ENCODE data around the gene WWTR1. TPM values are rescaled to one million over a fixed set of nuclear protein-coding genes. Genes with fewer than 3 reads are reported as not detected.

WWTR1 gene
- total and polyA plus RNA-seq, 2 of the 8 experiments (the other 6 are each of a cell fraction or from before 2014, with no cell fraction given): 15.7 to 18.6 TPM

DNA sequence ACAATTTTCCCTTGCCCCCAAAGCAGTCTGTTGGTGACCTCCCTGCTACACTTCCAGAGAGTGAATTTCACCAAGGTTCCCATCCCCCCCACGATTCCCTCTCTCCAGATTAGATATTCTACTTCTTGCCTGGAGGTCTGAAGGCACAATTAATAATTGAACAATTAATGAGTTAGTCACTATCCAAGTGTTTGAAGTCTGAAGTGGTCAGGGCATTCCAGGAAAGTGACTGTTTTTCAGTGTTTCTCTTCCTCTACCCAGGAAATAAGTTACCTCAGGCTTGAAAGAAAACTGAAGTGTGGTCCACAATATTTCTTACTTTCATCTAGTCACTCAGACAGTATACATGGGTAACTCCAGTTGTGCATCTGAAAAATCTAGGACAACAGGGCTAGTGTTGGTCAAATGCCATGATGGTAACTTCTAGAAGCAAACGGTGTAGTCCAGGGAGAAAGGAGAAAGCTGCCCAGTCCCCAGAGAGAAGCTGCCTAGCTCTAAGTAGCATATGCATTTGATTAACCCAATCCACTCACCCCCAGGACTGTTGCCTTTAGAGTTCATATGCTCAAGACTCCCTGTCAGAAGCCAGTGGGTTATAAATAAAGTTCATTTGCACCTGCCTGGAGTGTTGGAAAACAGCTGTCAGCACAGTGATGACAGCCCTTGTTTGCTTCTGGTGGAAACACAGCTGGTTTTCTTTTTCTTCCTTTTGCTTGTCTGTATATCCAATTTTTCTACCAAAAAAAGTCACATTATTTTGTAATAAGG is 185.6 kb downstream of the WWTR1 start:
- no peaks in the 10 kb centered on the region for H3K36me3 ChIP-seq (ENCODE audit: control insufficient read depth in 2 of 4, insufficient read depth in 4 of 4, low read length in 3 of 4)
- no peak overlapping the region for H2BK5ac ChIP-seq (ENCODE audit: low read depth, low read length)
- peaks cover 0 to 4% (median 0%) of the 10 kb centered on the region in 4 experiments; a peak in 4 of 7 replicates for H3K4me1 ChIP-seq (replicated peaks in 1 of 4; ENCODE audit: control insufficient read depth in 3 of 4, insufficient read depth in 4 of 4, low read length in 3 of 4)
- H3K56ac ChIP-seq (replicated peaks; ENCODE audit: insufficient read length, low read depth, low read length): no peak overlapping the region
- no peak overlapping the region for H2AFZ ChIP-seq (ENCODE audit: low read length)
- no peaks in the 10 kb centered on the region for H3K79me2 ChIP-seq (ENCODE audit: control insufficient read depth in 1 of 2, insufficient read depth in 2 of 2, low read length in 2 of 2)
- no peak overlapping the region for H2BK12ac ChIP-seq (ENCODE audit: low read depth, low read length)
- FAIRE-seq (no peak), DNase-seq (ENCODE audit: low read depth in 1 of 2, low spot score in 2 of 2) (no peak)
- POLR2A ChIA-PET (ENCODE audit: partially characterized antibody): no interaction called here
- H3K79me1 ChIP-seq (ENCODE audit: low read depth, low read length): no peaks in the 10 kb centered on the region
- H3K27me3 ChIP-seq (replicated peaks in 1 of 4; ENCODE audit: control insufficient read depth in 3 of 4, extremely low read depth in 1 of 4, insufficient read depth in 3 of 4, low read length in 3 of 4): no peaks in the 10 kb centered on the region
- no peak overlapping the region for H3K9ac ChIP-seq (replicated peaks in 1 of 4; ENCODE audit: extremely low read depth in 1 of 4, low read depth in 3 of 4, low read length in 3 of 4)
- no peak overlapping the region for H2BK15ac ChIP-seq (ENCODE audit: low read length)
- H4K8ac ChIP-seq (ENCODE audit: extremely low read depth, insufficient read depth, low read length): no peak overlapping the region
- H3K14ac ChIP-seq (ENCODE audit: insufficient read length): no peak overlapping the region
- CTCF ChIA-PET (ENCODE audit: partially characterized antibody): interaction anchor here (0.6 to 5.8 kb wide), 4 partner anchors 8 to 482 kb away, joined by 3 to 39 read pairs (median 4); no protein-coding TSS in a partner anchor
- H4K5ac ChIP-seq (ENCODE audit: insufficient read length, low read depth, low read length): no peak overlapping the region
- H3K4ac ChIP-seq (replicated peaks; ENCODE audit: insufficient read length, low read depth, low read length): no peak overlapping the region
- no peak overlapping the region for H3K4me2 ChIP-seq (ENCODE audit: insufficient read depth in 1 of 2, low read depth in 2 of 2, low read length in 2 of 2)
- H4K20me1 ChIP-seq (replicated peaks in 1 of 2; ENCODE audit: control insufficient read depth in 1 of 2, insufficient read depth in 2 of 2, low read length in 2 of 2): no peaks in the 10 kb centered on the region
- no peak overlapping the region for H2AK5ac ChIP-seq (ENCODE audit: low read depth, low read length)
- H3K27ac ChIP-seq (ENCODE audit: low read depth, low read length): no peak overlapping the region
- H3K23me2 ChIP-seq (ENCODE audit: low read depth, low read length): no peaks in the 10 kb centered on the region
- H4K91ac ChIP-seq (replicated peaks; ENCODE audit: insufficient read length, low read length): no peak overlapping the region
- 85% methylated on average over 2 of the region's 2 CpGs; no CpG with 5 or more reads in 1 of the 2 experiments for WGBS, 2 experiments (ENCODE audit: extremely low coverage in 1 of 2, insufficient coverage in 1 of 2, insufficient read length in 1 of 2, insufficient replicate concordance in 2 of 2, low coverage in 1 of 2, low lambda C conversion rate in 2 of 2, missing lambda C conversion rate in 1 of 2)
- H3K18ac ChIP-seq (ENCODE audit: extremely low read depth, low read length): no peak overlapping the region
- no peak overlapping the region for H3K23ac ChIP-seq (ENCODE audit: insufficient read length)
- H3K4me3 ChIP-seq (ENCODE audit: extremely low read depth in 1 of 4, insufficient read depth in 2 of 4, low read depth in 3 of 4, low read length in 4 of 4): no peak overlapping the region
- H2BK20ac ChIP-seq (ENCODE audit: low read length): no peak overlapping the region
- no peak overlapping the region for H2BK120ac ChIP-seq (replicated peaks; ENCODE audit: low read depth, low read length)
- no peaks in the 10 kb centered on the region for H3K9me3 ChIP-seq (ENCODE audit: insufficient read depth in 2 of 2, low read depth in 1 of 2, low read length in 1 of 2)
- no peak for TF ChIP-seq BCL11A (IDR thresholded peaks at IDR 0.05; ENCODE audit: low read depth in 2 of 2, low read length in 2 of 2)
- TF ChIP-seq CBX8 (IDR thresholded peaks at IDR 0.05; ENCODE audit: borderline replicate concordance, low read depth, low read length): no peak
- TF ChIP-seq RAD21 (IDR thresholded peaks at IDR 0.05 in 1 of 2, conservative IDR thresholded peaks at IDR 0.05 in 1 of 2; ENCODE audit: low read depth in 2 of 2, low read length in 2 of 2): no peak
- no peak for TF ChIP-seq YY1 (IDR thresholded peaks at IDR 0.05; ENCODE audit: low read depth, low read length)
- TF ChIP-seq RXRA (IDR thresholded peaks at IDR 0.05; ENCODE audit: insufficient read depth, low read depth, low read length): no peak
- TF ChIP-seq BRCA1 (IDR thresholded peaks at IDR 0.05; ENCODE audit: low read depth, low read length): no peak
- TF ChIP-seq EGR1 (IDR thresholded peaks at IDR 0.05; ENCODE audit: borderline replicate concordance, low read depth, low read length): no peak
- no peak for TF ChIP-seq RNF2 (IDR thresholded peaks at IDR 0.05; ENCODE audit: borderline replicate concordance, low read depth, low read length, missing control alignments, poor library complexity, severe bottlenecking)
